NCI-H345 (cell line): ENCODE results near the gene E2F3.

Source experiments
- DNase-seq: peaks from one replicate; lab custom pipeline; 2025; lab: John Stamatoyannopoulos, UW

The E2F3 gene

DNA sequence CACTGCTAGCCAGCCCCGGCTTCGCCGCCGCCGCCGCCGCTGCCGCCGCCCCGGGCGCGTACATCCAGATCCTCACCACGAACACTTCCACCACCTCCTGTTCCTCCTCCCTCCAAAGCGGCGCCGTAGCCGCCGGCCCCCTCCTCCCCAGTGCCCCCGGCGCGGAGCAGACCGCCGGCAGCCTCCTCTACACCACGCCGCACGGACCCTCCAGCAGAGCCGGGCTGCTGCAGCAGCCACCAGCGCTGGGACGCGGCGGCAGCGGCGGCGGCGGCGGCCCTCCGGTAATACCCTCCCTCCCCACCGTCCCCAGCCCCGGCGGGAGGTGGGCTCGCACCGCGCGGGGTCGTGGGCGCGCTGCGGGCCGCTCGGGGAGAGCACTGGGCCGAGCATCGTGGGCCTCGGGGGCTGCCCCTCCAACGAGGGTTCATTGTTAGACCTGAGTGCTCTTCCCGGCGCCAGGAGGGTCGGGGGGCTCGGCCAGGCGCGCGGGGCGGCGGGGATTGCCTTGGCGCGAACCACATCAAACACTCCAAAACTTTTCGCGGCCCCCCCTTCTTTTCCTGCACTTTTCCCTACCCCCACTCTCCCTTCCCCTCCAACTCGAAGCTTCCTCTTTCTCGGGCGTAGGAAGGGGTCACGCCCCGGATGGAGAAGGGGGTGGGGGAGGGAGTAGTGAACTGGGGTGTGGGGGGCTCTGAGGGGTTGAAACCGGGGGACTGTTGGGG is 827 bp downstream of the E2F3 start:
- peak; percentile 53 for DNase-seq

DNA sequence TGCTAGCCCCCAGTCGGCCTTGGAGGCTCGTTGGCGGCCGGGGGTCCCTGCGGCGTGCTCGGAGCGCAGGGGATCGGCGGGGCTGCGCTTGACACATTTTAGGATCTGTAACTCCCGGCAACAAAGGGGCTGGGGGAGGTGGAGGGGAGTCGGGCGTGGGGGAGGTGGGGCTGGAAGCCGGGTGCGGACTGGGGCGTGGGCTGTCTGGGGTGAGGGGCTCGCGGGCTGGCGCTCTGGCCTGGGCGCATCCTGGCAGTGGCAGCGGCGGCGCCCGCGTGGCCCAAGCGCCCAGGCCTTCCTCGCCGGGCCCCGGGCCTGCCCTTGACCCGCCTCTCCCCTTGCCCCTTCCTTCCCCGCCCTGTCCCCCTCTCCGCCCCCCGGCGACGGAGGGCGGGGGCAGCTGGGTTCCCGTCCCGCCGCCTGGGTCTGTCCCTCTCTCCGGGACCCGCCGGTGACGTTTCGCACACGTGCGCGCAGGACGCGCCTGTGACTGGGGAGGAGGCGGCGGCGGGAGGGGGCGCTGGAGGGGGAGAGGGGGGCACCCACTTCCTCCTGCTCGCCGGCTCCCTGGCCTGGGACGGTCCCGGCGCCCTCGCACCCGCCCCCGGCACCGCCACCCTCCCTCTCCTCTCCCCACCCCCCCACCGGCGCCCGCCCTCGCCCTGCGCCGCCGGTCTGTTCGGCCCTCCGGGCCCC is 1.5 kb downstream of the E2F3 start:
- peak; percentile 81 for DNase-seq

DNA sequence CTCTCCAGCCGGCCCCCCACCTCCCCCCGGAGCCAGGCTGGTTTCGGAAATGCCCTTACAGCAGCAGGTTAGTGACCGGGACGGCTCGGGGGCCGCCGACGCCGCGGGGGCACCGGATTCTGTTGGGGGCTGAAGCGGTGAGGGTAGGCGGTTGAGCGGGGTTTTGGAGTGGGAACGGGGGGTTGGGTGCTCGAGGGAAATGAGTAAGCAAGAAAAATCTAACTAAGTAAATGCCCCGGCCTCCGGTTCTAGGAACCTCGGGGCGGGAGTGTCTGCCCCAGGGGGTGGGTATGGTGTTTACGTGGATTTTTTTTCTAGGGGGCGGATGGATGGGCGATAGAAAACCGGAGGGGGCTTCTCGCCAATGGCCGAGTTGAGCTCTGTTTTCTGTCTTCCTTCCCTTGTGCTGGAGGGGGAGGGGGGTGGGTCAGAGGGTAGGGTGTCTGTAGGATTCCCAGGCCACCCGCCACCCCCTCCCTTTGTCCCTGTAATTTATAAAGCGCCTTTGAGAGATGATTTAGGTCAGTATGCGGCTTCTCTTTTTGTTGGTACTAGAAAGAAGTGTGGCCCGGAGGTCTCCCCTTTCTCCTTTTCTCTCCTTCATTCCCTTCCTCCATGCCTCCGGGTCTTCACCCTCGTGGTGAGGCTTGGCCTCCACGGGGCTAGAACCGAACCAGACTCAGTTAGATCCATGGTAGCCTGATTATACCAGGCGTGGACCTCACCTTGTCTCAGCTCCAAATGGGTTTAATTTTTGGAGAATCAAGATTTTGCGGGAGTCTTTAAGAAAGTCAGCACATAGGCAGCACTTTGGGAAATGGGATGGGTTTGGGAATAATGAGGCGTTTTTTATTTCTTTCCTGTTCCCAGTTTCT is 2.3 kb downstream of the E2F3 start:
- peak; percentile 14 for DNase-seq

DNA sequence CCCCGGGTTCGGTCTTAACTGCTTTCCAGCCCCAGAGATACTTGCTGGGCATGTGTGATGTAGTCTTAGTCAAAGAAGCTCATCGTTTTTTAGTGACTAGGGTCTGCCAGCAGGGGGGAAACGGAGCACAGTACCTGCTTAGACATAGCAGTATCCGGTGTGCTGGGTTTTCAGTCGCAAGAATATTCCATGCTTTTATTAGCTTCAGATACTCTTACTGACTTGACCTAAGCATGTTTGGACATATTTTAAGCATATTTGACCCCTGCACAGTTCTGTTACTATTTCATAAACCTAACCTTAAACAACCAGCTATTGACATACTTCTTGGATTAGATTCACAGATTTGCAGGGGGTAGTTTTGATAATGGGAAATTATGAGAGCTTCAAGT is 3.0 kb downstream of the E2F3 start:
- DNase-seq, result peak; percentile 55

DNA sequence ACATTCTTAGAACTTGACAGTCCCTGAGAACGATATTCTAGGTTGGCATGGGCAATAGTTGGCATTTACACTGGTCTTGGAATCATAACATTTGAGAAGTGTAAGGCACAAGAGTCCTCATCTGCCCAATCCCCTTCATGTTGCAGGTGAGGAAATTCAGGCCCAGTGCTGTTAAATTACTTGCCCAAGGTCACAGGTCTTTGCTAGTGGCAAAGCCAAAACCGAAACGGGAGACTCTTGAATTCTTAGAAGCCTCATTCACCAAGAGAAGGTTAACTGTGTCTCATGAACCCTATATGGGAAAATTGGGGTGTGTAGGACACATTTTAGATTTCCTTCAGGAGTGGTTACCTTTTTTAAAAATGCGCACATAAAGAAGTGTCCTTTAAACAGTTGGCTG is 7.2 kb downstream of the E2F3 start:
- no peak for DNase-seq

- DNase-seq, result no peak
Measured at GRCh38 chr6:20409427-20409971, 7.8 kb downstream of the E2F3 start.

DNA sequence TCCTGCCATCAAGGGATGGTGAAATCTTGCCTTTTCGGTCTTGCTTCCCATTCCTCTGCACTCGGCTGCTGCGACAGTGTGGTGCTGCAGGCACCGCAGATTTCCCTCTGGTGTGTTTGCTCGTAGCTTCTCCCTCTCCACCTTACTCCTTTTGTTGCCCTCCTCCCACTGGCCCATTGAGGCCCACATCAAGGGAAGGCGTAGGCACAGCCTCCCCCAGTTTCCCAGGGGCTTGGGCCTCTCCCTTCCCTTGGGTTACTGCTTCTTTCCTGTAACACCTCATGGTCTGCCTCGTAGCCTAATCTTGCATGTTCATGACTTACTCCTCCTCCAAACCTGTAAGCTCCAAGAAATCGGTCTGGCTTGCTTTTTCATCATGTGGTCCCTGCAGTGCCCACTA is 9.9 kb downstream of the E2F3 start:
- DNase-seq, result no peak

DNA sequence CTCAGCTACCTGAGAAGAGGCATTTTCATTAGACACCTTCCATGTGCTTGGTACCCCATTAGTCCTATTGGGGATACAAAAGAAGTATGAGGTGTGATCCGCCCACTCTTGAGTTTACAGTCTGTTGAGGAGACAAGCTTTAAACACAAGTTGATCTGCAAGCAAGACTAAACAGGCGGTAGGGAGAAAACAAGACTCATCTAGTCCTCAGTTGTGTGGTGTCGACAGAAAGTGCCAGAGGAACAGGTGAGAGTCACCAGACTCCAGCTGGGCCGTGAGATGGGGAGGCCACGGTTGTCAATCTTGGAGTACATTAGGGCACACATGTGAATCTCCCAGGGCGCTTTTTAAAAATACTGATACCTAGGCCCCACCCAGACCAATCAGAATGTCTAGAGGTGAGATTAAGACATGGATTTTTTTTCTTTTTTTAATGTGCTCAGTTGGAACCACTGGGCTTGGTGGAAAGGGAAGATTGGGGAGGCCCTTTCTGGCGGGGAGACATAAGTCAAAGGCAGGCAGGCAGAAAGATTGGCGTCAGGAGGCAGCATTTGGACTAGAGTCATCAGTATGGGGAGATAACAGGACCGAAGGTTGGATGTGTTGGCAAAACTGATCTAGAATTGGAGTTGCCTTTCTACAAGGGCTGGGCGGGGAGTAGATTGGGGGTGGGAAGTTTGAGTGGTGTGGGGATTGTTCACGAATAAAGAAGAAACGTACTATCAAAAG is 10.4 kb downstream of the E2F3 start:
- no peak for DNase-seq

DNA sequence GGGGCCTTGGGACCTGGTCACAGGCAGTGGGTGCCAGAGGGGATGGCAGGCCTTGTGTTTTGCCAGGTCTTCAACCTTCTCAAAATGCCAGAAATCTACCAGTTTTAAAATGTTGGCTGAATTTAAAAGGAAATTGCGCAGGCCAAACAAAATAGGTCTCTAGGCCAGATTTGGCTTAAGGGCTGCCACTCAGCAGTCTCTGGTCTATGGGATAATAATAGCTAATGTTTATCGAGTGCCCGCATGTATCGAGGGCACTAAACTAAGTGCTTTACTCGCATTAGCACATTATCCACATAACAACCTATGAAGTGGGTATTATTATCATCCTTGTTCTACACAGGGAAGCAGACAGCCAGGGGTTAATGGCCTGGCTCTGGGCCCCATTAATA is 11.0 kb downstream of the E2F3 start:
- DNase-seq, result no peak

- DNase-seq, result no peak
Measured at GRCh38 chr6:20413826-20414225, 12.1 kb downstream of the E2F3 start.

- no peak for DNase-seq
Measured at GRCh38 chr6:20414711-20415110, 13.0 kb downstream of the E2F3 start.

- DNase-seq, result no peak
Measured at GRCh38 chr6:20415304-20415703, 13.6 kb downstream of the E2F3 start.

DNA sequence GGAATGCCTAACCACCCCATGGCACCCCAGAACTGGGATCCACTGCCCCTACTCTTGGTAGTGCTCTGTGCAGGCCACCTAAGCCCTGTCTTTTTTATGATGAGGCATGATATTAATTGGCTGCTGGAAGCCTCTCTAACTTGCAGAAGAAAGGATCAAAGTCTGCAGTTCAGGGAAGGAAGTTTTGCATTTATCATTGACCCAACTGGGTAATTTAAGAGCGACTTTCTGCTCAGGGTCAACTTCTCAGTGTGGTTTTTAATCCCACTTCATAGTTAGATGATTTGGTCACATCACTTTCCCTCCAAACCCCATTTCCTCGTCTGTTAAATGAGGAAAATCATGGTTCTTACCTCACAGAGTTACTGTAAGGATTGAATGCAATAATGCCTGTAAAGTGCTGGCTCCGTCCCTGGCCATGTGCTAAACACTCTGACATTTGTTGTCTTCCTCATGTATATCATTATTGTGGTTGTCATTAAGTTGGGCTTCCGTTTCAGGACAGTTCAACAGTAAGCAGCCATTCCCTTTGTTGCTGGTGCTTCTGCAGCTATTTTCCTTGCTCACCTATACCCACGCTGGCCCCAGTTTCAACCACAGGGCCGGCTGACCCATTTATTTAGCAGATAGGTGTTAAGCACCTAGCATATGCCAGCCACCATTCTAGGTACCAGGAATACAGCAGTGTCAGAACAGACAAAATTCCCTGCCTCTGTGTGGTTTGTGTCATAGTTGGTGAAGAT is 14.2 kb downstream of the E2F3 start:
- DNase-seq, result no peak

DNA sequence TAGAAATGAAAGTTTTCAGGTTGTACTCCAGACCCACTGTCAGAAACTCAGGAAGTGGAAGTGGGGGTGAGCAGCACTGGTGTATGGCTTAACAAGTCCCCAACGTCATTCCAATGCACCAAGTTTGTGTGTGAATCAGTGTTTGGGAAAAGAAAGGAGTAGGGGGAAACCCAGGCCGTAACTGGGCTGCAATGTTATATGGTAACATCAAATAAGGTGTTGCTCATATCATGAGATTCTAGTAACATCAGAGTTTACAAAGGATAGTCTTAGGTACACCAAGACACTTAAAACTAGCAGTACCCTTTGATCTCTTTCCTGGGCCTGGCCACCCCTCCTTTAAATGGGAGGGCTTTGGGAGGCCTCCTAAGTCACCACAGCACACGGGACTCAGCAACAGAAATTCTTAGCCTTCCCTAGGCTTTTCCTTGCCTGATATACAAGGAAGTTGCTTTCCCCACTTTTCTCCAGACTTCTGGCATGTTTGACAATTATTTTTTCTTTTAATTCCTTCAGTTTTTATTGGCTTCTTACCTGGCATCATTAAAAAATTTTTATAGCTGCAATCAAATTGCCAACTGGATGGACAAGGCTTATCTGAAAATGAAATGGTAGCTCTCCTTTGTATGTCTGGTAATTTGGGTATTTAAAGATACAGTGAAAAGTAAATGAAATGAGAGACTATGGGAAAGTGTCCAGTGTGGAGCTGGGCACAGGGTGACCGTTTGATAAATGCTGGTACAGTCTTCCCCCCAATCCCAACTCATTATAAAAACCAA is 15.1 kb downstream of the E2F3 start:
- DNase-seq, result no peak

DNA sequence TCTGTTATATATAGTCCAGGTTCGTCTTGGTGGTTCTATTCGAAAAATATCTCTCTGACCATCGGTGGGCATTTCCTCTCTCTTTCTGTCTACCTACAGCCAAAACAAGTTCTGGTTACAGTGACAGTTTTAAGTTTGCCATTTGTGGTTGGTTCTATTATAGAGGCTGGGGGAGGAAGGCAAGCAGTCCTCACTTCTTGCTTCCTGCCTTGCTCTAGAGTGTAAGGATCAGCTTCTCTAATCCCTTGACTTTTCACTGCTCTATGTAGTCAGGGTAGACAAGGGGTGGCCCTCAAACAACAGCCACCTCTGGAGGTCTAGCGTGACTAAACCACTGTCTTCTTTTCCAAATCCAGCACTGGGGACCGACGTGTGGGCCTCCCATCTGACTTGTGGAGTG is 16.1 kb downstream of the E2F3 start:
- no peak for DNase-seq

GRCh38 chr6:20426177-20427082 is 24.8 kb downstream of the E2F3 start:
- DNase-seq, result no peak

DNA sequence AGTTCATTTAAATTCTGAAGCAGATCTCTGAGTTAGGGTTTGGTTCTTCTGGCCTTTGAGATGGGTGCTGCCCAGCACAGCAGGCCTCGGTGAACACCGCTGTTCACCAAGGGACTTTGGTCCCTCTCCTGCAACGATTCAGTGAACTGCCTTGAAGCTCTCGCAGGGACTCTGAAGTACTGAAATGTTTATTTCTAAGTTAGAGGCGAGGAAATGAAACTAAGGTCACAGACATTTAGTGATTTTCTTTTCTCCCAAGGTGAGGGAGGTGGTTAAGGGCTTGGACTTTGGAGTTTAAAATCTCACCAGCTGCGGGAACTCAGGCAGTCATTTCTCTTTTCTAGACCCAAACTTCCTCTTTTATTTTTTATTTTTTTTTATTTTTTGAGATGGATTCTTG is 26.2 kb downstream of the E2F3 start:
- DNase-seq, result no peak

DNA sequence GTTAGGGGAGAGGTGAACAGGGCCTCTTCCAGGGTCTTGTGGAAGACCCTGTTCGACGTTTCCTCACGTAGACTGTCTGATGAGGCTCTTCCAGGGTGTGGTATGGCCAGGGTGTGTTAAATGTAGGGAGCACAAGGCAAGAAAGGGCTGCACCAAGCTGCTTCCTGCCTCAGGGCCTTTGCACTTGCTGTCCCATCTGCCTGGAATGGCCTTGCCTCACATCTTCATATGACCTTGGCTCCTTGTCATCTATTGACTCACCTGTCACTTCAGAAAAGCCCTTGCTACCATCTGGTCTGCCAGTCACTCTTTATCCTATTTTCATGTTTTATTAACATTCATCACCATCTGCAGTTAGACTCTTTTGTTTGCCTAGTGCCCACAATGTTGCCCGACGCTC is 31.0 kb downstream of the E2F3 start:
- DNase-seq, result no peak

GRCh38 chr6:20433321-20433720 is 31.6 kb downstream of the E2F3 start:
- DNase-seq, result no peak
